ES-I3 (cell line): ENCODE results near the gene LCE1A.

Source experiments
- H3K36me3 ChIP-seq: 2 replicates; pipeline ENCODE4 v1.6.1; 2013; ENCODE audit warnings: mild to moderate bottlenecking, low read length, control low read depth, moderate library complexity; ENCODE audit not compliant: insufficient read depth
- H3K4me1 ChIP-seq: 2 replicates; pipeline ENCODE4 v1.6.1; 2013; ENCODE audit warnings: mild to moderate bottlenecking, control low read depth, low read length; ENCODE audit not compliant: insufficient read depth
- H3K9ac ChIP-seq: 2 replicates; pipeline ENCODE4 v1.6.1; 2013; ENCODE audit warnings: low read depth, mild to moderate bottlenecking, low read length, moderate library complexity
- H3K9me3 ChIP-seq: 2 replicates; pipeline ENCODE4 v1.6.1; 2013; ENCODE audit warnings: mild to moderate bottlenecking, low read length, moderate library complexity; ENCODE audit not compliant: control insufficient read depth, insufficient read depth

Gene LCE1A

DNA sequence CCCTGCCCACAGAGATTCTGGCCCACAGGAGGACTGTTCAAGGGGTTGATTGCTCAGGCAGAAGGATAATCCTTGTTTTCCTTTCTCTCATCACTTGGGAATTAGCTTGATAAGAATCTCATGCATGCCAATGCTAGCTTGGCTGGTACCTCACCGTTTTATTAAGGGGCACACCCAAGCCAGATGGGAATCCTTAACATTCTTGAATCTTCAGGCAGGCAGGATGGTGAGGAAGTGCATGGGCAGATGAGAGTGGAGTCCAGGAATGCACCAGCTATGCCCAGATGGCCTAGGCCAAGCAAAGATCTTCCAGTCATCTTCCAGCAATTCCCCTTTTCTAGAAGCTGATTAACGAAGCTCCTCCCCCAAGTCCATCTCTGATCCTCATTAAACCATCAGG, 28.4 kb downstream of the LCE1A start:
- Histone ChIP-seq H3K9ac (no peak overlapping the region), H3K4me1 (no peaks in the 10 kb centered on the region), H3K36me3 (no peaks in the 10 kb centered on the region), H3K9me3 (no peaks in the 10 kb centered on the region)

DNA sequence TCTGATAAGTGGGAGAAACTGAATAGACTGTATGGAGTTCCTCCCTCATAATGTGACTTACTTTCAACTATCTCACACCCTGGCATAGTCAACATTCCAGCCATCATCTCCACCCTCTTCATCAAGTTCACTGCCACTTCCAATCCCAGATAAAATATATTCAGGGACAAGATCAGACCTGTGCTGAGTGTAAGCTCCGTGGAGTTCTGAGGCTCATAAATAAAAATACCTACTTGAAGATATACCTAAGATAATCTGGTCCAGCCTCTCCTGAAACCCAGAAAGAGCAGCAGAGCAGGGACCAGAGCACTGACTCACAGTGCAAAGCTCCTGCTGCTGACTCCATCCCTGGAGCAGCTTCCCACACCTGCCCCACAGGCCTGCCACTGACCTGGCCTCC, 30.8 kb downstream of the LCE1A start:
- Histone ChIP-seq H3K36me3 (no peaks in the 10 kb centered on the region), H3K9me3 (no peaks in the 10 kb centered on the region), H3K4me1 (no peaks in the 10 kb centered on the region), H3K9ac (no peak overlapping the region)

DNA sequence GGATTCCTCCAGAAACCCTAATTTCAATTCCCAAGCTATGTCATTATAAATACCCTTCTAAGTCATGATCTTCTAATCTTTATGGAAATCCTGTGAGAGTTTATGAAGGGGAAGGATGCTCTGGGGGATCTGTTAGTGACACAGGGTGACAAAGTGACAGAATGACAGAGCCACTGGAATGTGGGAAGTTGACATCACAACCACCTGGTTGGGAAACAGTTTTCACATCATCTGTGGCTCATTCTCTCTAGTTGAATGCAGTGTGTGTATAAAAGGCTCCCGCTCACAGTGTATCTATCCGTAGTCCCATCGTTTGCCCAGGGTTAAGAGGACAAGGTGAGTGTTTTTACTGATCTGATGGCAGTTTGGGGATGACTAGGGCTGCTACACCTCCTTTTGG, 32.4 kb downstream of the LCE1A start, which contains the start of gene LCE7A:
LCE7A (plus strand) TSS at position 301 of the 400 bp plus-strand sequence. CDS start 702 bp downstream, outside the sequence.
- Histone ChIP-seq H3K4me1 (no peaks in the 10 kb centered on the region), H3K9me3 (no peaks in the 10 kb centered on the region), H3K36me3 (no peaks in the 10 kb centered on the region), H3K9ac (no peak within 1 kb of the TSS)

DNA sequence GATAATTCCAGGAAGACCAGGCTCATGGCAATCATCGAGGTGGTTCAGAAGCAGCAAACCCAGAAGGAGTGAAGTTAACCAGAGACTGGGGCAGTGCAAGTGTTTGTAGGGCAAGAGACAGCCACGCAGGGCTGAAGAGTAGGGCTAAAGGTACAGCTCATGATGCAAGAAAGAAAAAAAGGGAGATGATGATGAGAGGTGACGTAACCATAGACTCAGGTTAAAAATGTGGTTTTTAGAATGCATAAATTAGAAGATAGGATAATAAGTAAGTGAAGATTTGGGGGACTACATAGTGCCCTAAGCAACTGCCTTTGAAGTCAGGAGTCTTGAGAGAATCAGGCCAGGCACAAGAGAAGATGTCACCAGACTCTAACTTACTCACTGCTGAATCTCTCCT, 32.9 kb downstream of the LCE1A start:
- Histone ChIP-seq H3K36me3 (no peaks in the 10 kb centered on the region), H3K9me3 (no peaks in the 10 kb centered on the region), H3K9ac (no peak overlapping the region), H3K4me1 (no peaks in the 10 kb centered on the region)

- Histone ChIP-seq H3K9me3 (no peaks in the 10 kb centered on the region), H3K9ac (no peak overlapping the region), H3K36me3 (no peaks in the 10 kb centered on the region), H3K4me1 (no peaks in the 10 kb centered on the region)
These were observed 34.1 kb downstream of the LCE1A start for GRCh38 chr1:152861374-152861773.

GRCh38 chr1:152864443-152864842, 37.2 kb downstream of the LCE1A start:
- H3K4me1 ChIP-seq, result no peaks in the 10 kb centered on the region
- no peaks in the 10 kb centered on the region for H3K36me3 ChIP-seq

GRCh38 chr1:152866321-152866720, 39.0 kb downstream of the LCE1A start:
- Histone ChIP-seq H3K36me3 (no peaks in the 10 kb centered on the region), H3K9me3 (no peaks in the 10 kb centered on the region), H3K4me1 (no peaks in the 10 kb centered on the region), H3K9ac (no peak overlapping the region)

More at GRCh38 chr1:152864443-152864842, 37.2 kb downstream of the LCE1A start:
- Histone ChIP-seq H3K9me3 (no peaks in the 10 kb centered on the region), H3K9ac (no peak overlapping the region)

GRCh38 chr1:152869808-152870419, 42.6 kb downstream of the LCE1A start:
- Histone ChIP-seq H3K4me1 (no peaks in the 10 kb centered on the region), H3K9me3 (no peaks in the 10 kb centered on the region), H3K9ac (no peak overlapping the region), H3K36me3 (no peaks in the 10 kb centered on the region)

- Histone ChIP-seq H3K9ac (peak overlapping the region; percentile 17; the same call in 1 of the 2 replicates), H3K4me1 (no peaks in the 10 kb centered on the region), H3K36me3 (no peaks in the 10 kb centered on the region), H3K9me3 (no peaks in the 10 kb centered on the region)
These were observed 43.8 kb downstream of the LCE1A start for GRCh38 chr1:152870831-152871730.

DNA sequence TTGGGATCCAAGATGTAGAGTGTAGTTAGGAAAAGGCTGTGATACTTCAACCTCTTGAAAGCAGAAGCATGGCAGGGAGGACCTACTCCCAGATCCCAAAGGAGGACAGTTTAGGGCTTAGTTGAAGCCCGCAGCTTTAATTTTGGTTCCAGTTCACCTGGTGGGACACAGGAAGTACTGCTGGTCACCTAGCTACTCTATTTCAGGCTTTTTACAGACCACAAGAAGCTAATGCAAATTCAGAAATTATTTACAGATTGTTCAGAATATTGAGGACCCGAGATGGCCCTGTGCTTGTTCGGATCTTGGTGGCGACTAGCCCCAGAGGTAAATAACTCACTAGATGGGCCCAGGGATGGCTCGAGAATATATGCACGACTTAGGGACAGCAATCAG, 44.5 kb downstream of the LCE1A start:
- Histone ChIP-seq H3K4me1 (no peaks in the 10 kb centered on the region), H3K9ac (no peak overlapping the region), H3K36me3 (no peaks in the 10 kb centered on the region), H3K9me3 (no peaks in the 10 kb centered on the region)

DNA sequence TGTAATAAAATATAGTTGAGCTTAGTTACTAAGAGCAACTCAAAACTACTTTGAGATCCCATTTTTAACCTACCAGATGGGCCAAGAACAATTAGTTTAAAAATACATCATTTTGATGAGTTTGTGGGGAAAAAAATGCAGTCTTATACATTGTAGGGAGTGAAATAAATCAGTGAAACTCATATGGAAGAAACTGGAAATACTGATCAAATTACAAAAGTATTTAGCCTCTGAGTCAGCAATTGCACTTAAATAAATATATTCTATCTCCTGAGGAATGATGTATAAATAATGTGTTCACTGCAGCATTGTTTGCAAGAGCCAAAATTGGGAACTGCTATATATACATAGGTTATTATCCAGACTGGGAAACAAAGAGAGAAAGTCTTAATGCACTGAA, 46.2 kb downstream of the LCE1A start:
- no peak overlapping the region for H3K9ac ChIP-seq

GRCh38 chr1:152876827-152877226, 49.6 kb downstream of the LCE1A start:
- Histone ChIP-seq H3K4me1 (no peaks in the 10 kb centered on the region), H3K36me3 (no peaks in the 10 kb centered on the region), H3K9me3 (no peaks in the 10 kb centered on the region), H3K9ac (no peak overlapping the region)

More for the DNA sequence above, 46.2 kb downstream of the LCE1A start:
- H3K9me3 ChIP-seq, result no peaks in the 10 kb centered on the region
- H3K36me3 ChIP-seq, result no peaks in the 10 kb centered on the region
- no peaks in the 10 kb centered on the region for H3K4me1 ChIP-seq
